GM19455 (cell line): ENCODE results near the gene USP10.

Experiments used
- ATAC-seq: cut with Tn5 transposase; IDR thresholded peaks from one replicate; pipeline ENCODE4 v1.9.1; 2021; ENCODE audit not compliant: unreplicated experiment

The USP10 gene

DNA sequence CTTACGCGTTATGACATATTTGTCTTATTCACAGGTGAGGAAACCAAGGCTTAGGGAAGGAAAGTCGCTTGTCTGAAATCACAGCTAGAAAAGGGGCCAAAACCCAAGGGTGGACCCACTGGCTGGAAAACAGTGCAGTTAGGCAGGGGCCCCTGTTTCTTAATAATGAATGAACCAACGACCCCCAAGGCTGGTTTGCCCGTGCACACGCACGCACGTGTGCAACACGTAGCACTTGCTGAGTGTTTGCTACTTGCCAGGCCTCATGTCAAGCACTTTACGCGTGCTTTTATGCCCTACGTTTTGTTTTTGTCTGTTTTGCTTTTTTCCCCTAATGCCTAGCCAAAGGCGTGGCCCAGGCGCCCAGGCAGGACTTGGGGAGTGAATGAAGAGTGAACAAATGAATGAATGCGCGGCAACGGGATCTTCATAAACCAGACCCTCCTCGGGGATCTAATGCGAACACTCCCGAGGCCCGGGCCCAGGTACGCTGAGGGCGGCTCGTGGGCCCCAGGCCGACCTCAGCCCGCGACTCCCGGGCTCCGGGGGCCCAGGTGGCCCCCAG is 571 bp upstream of the USP10 start:
- peak; percentile 31 for ATAC-seq

DNA sequence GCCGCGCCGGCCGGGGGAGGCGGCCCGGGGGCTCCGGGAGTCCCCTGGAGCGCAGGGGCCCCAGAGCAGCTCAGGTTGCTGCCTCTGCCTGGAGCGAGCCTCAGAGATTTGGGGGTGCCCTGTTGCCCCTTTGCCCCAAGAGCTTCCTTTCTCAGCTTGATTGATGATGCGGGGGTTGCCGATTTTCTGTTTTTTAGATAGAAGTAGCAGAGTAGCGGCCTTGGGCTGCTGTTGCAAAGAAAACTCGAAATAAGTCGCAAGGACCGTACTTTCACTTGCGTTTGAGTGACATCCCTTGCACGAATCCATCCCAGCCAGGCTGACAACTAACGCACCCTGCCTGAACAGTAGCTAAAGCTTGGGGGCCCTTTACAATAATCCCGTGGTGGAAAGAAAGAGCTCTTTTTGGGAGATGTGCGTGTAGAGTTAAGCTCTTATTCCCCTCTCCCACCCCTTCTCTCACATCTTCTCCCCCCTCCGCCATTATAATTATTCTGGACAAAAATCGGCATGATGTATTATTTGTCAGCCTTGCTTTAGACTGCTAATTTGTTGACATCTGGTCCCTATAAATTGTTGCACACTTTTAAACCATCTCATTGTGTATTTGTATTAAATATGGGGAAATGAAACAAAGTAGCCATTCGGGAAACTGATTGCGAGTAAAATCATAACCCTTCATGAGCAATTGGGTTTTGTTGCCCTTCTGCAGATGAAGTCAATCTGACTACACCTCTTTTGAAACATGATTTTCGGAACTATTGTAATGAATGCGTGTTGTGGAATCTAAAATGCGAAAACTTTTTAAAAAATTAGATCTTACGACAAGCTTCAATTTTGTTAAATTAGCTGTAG is 873 bp downstream of the USP10 start:
- peak; percentile 38 for ATAC-seq

DNA sequence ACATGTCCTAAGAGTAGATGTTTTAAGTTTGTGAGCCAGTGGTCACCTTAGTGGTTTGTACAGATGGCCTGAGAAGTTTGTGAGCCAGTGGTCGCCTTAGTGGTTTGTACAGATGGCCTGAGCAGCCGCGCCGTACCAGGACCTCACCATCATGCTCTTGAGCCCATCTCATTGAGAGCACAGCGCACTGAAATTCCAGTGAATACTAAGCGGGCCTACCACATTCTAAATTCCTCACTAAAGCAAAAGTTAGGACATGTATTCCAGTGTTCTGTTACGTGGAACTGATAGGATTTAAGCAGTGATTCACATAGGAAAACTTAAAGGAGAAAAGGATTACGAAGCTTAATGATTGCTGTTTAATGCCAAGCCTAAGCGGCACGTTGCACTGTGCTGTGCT is 3.9 kb downstream of the USP10 start:
- no peak for ATAC-seq

DNA sequence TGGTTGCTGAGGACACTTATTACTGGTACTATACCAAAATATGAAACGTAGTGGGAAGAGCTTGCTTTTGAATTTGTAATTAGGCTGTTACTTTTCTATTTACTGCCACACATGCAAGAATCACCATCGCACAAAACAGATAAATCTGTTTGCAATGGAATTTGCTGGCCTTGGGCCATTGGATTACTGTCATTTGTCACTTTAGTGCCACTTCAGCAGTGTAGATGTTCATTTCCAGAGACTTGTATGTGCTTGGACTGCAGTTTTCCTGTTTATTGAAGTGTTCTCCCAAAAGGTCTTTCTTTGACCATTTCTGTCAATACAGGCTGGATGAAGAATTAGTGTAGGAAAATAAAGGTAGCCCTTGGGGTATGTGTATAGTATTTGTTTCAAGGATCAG is 4.5 kb downstream of the USP10 start:
- no peak for ATAC-seq

DNA sequence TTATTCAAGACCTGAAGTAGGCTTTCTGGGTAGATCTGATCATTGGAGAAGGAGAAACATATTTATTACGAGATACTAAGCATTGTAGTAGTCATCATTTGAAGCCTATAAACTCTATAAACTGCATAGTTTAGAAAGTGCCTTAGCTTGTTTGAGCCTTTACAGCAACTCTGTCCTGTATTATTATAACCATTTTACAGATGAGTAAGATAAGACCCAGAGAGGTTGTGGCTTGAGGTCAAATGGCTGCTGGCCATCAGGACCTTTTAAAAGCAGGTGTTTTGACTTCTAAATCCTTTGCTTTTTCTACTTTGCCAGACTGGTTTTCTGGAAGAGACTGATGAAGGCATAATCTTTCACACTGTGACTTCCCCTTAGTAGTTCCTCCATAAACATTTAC is 7.1 kb downstream of the USP10 start:
- ATAC-seq: no peak

DNA sequence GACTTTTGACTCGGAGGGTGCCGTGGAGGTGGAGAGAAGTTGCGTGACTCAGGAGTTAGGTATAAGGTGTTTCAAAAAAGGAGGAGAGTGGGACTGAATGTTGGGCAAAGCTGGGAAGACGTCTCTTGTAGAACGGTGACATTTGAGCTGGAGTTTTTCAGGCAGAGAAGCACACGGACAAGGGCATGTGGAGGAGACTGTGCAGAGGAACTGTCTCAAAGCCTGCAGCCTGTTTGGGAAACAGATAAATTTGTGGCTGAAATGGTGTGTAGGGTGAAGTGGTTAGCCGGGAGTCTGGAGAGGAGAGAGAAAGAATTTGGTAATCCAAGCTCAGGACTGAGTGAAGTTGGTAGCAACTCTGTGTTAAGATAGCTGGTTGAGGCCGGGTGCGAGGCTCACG is 9.8 kb downstream of the USP10 start:
- ATAC-seq: no peak

DNA sequence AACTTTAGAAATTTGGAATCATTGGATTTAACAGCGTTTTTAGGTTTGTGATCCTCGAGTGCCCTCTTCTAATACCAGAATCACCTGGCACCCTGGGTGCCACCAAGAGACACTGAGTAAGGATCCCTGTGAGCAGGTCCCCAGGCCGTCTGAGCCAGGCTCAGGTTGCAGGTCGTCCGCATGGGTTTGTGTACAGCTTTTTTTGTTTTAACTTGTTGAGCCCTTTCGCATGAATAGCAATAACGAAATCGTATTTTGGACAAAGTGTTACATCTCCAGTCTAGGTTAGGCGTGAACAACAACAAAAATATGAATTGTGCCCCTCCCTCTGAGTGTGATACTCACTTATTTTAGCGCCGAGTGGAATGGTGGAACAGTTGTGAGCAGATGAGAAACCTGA is 10.9 kb downstream of the USP10 start:
- no peak for ATAC-seq

DNA sequence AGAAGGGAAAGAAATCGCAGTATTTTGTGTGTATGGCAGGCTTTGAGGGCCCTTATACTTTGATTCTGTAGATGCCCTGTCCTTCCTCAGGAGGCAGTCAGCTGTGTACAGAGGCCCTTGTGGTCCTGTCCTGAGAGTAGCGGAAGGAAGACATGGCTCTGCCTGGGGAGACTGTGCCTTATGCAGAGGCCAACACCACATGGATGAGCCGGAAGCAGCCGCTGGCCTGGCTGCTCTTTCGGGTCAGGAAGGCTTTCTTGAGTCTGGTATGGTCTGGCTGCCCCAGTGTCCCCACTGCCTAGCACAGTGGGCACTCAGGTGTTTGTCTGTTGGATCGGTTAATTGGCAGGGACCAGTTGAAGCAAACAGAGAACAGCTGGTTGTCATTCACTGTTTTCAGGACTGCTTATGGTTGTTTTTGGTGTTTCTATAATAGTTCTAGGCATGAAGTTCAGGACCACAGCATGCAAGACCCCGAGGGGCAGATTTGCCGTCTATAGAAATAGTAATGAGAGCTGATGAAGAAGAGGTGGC is 12.4 kb downstream of the USP10 start:
- ATAC-seq: no peak

DNA sequence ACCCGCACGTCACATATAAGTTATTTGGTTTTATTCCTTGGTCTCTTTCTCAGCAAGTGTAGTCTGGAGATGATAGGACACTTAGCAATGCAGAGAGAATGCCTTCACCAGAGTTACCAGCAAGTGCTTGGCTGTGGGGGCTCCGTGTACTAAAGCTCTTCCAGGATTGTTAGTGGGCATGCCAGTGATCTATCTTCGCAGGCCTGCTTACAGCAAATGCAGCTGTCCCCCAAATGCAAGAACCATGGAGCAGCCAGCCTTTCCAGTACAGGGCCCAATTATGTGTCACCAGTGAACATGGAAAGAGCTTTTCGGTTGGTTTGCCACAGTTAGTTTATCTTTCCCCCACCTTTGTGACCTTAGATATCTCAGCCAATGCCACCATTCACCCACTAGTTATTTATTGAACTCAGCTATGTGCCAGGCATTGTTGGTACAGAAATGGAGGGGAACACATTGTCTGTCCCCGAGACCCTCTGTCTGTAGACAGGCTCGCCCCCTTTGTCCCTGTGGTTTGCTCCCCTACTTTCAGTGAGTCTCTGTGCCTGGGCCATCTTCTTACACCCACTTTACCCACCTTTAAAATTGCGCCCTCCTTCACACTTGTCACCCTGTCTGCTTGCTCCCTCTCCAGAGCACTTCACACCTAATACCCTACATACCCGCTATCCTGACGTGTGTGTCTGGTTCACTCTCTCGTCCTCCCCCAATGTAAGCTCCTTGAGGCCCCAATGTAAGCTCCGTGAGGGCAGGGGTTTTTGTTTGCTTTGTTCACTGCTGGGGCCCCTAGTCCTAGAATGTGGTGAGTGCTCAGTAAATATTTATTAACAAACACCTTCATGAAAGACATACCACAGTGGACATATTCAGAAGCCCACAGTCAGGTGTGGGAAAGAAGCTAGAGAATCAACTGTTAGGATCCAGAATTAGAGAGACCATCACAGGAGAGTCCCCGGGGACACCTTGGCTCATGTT is 13.3 kb downstream of the USP10 start:
- ATAC-seq: no peak

DNA sequence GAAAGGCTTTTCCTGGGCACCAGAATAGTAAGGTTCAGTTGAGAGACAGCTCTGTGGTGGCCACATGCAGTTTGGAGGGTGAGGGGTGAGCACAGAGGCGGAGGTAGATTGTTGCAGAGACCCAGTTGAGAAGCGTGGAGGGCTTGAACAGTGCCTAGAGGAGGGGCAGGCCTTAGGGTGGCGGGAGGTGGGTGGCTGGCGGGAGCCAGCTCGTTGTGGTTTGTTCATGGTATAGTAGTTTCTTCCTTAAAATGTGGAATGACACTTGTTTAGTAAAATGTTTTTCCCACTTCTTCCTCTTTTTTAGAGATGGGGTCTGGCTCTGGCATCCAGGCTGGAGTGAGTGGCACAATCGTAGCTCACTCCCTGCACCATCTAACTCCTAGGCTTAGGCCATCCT is 14.2 kb downstream of the USP10 start:
- ATAC-seq: no peak

DNA sequence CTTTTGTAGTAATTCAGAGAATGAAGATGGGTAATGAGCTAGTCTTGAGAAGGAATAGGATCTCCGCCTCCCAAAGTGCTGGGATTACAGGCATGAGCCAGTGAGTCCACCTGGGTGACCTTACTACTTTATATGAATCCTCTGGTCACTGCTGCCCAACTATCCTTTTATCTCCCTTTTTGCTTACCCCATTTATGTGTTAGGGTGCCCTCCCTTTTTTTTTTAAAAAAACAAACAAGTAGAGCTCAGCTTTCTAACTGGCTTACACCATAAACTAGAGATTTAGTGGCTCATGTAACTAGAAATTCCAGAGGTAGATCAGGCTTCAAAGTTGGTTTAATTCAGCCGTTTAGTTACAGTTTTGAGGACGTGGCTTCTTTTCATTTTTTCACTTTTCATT is 15.6 kb downstream of the USP10 start:
- ATAC-seq: no peak

DNA sequence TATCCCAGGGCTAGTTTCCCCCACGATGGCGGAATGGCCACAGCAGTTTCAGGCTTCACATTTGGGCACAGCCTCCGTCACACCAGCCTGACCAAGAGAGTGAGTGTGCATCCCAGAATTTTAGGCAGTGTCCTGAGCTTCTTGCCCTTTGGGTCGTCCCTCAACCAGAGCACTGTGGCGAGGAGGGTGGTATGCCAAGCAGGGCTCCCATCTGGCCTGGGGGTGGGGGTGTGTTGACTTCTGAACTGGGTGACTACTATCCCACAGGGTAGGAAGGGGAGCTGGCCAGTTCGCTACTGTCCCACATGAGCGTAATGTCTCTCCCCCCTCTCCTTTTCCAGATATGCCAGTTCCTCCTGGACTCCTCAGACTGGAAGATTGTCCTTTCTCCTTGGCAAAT is 16.1 kb downstream of the USP10 start:
- ATAC-seq: no peak

DNA sequence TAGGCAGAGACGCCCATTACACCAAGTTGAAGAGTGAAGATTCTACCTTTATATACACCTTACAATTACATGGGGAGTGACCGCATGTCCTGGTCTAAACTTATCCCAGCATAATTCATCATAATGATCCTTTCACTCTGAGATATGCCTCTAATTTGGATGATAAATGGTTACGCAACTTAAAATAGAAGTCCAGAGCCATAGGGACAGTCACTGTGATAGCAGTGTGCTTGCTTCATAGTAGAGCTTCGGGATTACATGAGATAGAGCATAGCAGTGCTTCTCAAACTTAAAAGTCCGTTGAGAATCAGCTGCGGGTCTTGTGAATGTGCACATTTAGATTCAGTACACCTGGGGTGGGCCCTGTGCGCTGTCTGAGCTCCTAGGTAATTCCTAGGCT is 16.9 kb downstream of the USP10 start:
- ATAC-seq: no peak

DNA sequence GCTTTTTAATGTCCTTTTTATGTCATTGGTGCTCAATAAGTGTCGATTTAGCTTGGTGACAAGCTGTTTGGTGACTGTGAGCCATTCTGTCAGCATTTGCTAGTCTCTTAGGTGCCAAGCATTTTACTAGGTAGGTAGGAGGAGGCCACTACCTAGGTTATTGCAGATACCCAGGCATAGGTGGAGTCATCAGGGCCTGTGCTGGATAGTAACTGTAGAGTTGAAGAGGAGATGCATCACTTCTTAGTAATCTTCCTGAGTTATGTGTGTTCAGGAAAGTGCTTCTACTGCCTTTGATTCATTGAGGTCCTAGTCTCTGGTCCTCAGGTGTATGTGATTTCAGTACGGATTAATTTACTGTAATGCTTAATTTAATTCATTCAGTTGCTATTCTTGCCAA is 17.7 kb downstream of the USP10 start:
- ATAC-seq: no peak

DNA sequence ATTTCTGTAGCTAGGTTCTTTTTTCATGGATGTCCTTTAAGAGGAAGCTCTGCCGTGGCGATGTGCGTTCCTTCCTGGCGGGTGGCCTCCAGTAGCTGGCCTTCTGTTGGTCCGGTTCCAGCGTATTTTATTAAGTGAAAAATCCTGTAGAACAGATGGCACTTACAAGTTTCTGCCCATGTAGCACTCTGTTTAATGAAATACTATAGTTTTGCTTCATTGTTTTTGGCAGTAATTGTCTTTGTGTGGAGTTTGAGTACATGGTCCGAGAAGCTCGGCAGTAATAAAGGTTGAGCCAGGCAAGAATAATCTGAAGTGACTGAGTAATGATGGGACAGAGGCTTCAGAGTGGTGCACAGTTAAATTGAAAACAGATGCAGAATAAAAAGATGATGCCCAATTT is 20.4 kb downstream of the USP10 start:
- no peak for ATAC-seq

DNA sequence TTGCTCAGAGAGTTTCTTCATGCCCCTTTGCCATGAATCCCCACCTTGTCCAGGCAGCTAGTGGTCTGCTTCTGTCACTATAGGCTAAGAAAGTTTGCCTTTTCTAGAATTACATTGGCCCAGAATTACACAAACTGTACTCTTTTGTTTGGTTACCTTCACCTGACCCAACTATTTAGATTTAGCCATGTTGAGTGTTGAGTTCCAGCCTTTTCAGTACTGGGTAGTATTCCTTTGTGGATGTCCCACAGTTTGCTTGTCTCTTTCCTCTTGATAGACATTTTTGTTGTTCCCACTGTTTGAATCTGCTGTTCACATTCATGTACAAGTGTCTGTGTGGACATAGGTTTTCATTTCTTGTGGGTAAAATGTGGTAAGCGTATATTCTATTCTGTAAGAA is 22.3 kb downstream of the USP10 start:
- no peak for ATAC-seq

DNA sequence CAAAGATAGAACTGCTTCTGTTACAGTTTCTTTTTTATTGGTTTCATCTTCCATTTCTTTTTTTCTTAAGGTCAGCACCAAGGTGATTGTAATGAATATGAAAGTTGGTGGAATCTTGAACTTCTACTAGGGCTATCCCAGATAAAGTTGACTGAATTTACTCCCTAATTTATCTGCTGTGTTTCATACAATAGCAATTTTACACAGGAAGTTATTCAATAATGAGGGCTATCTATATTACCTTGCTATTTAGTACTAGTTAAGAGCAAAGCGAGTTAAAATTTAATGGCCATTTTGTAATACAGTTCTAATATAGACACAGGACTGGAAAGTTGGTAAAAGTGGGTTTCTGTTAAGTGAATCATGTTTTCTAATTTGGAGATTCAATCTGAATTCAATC is 24.1 kb downstream of the USP10 start:
- no peak for ATAC-seq

DNA sequence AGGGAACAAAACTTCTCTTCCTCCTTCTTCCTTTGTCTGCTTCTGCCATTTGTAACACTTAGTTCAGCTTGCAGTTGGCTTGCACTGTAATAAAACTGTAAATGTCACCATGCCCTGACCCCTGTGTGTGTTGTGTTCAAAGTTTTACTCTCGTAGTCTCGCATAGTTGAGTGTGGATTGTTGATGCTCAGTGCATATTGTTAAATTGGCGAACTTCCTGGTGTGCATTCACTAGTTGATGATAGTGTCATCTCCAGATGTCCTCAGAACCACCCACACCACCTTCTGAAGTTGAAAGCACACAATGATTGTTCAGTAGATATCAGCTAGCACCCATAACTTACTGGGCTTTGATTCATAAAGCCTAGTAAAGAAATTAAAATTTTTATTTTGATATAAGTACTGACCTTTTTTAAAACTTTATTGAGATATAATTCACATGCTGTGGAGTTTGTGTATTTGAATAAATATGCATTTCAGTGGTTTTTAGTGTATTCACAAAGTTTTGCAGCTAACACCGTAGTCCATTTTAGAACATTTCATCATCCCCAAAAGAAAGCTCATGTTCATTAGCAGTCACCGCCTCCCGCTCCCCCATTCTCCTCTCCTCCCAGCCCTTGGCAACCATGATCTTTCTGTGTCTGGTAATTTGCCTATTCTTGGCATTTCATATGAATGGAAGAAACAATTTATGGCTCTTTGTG is 25.0 kb downstream of the USP10 start:
- ATAC-seq: no peak

DNA sequence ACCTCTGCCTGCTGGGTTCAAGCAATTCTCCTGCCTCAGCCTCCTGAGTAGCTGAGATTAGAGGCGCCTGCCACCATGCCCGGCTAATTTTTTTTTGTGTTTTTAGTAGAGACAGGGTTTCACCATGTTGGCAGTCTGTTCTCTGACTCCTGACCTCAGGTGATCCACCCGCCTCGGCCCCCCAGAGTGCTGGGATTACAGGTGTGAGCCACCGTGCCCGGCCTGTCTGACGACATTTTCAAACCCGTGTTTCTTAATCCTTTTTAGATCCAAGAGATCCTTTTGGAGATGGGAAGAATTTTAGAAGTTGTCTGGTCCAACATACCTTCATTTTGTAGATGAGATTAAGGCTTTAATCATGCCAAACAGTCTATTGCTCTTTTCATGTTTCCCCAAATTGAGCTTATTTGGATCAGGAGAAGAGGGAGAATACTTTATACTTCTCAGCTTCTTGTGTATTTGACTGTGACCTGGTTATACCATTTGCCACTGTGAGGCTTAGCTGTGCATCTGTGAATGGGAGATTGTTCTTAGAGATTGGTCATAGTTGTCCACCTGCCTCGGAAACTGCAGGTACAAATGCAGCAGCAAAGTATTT is 25.8 kb downstream of the USP10 start:
- no peak for ATAC-seq

DNA sequence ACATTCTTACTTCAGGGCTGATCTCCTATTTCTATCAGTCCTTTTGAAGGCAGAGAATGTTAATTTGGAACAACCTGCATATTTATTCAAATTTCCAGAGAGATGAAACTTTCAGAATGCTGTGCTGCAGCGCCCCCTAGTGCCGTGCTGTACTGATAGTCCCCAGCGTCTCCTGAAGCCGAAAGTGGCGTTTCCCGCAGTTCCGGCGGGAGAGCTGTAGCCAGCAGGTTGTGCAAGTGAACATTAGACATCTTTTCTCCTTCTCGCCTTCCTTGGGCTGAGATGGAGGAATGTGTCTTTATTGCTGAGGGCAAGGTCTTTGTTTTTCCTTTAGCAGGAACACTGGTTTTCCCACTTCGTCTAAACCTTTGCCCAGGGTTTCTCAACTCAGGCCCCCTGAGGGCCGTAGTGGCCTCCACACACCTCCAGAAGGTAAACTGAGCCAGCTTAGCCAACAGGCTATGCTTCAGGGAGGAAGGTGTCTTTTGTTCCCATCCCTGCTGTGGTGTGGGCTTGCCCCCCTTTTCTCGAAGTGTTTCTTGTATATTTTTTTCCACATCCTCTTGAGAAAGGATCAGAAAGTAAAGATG is 26.4 kb downstream of the USP10 start:
- no peak for ATAC-seq
